NCI-H146 treated with DMSO at 0.1 percent for 48 hours (cell line): ENCODE results near the gene SAMD7.

ENCODE experiments used
- DNase-seq: peaks from one replicate; lab custom pipeline; 2025; ENCODE audit not compliant: unreplicated experiment; lab: John Stamatoyannopoulos, UW

The SAMD7 gene

DNA sequence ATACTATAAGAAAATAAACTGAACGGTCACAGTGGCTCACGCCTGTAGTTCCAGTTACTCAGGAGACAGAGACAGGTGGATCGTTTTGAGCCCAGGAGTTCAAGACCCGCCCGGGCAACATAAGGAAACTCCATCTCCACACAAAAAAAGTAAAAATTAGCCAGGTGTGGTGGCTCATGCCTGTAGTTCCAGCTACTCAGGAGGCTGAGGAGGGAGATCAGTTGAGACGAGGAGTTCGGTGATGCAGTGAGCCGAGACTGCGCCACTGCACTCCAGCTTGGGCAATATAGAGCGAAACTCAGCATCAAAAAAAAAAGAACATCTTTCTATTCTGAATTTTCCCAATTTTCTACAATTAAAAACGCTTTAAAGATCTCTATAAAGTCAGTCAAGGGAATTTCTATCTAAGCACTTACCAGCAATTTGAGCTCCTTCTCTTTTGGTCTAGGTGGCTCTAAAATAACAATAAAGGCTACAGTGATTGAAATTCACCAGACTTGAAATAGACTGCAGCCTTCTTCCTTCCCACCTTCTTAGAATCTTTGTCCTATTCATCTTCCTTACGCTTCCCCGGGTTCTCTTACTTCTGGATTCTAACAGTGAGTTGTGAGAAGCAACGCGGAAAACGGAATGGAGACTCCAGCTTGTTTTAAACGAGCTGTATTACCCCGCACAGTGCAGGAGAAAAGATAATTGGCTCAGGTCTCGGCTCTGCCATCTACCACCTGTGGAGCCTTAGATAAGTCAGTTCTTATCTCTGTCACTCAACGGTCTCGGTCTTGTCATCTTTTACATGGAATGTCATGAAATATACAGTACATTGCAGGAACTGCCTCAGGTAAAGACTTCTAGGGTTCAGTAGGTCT is 54.4 kb downstream of the SAMD7 start:
- DNase-seq, result peak; percentile 85

DNA sequence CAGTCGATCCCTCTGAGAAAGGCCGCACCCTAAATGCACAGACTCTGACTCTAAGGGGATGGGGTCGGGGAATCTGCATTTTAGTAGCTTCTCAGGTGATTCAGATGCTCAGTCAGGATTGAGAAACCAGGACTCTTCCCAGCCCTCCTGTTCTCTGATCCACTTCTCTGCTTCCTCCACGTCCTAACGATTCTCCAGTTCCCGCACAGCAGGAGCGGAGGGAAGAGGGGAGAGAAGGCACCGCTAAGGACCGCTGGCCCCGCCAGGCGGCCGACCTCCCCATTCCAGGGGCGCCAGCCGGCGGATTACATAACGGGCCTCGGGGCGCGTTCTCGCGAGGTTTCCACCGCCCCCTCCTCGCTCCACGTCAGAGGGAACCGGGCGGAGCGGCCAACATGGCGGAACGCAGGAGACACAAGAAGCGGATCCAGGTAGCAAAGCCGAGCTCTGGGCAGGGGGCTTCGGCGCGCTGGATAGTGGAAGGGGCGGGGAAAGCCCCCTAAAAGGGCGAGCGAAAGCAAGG is 55.1 kb downstream of the SAMD7 start, which contains the start of gene SEC62:
Gene SEC62, plus strand, starts transcription at position 380 of the 523 bp plus-strand sequence. Its CDS starts 16 bp downstream, at position 396.
- DNase-seq, result peak; percentile 93

DNA sequence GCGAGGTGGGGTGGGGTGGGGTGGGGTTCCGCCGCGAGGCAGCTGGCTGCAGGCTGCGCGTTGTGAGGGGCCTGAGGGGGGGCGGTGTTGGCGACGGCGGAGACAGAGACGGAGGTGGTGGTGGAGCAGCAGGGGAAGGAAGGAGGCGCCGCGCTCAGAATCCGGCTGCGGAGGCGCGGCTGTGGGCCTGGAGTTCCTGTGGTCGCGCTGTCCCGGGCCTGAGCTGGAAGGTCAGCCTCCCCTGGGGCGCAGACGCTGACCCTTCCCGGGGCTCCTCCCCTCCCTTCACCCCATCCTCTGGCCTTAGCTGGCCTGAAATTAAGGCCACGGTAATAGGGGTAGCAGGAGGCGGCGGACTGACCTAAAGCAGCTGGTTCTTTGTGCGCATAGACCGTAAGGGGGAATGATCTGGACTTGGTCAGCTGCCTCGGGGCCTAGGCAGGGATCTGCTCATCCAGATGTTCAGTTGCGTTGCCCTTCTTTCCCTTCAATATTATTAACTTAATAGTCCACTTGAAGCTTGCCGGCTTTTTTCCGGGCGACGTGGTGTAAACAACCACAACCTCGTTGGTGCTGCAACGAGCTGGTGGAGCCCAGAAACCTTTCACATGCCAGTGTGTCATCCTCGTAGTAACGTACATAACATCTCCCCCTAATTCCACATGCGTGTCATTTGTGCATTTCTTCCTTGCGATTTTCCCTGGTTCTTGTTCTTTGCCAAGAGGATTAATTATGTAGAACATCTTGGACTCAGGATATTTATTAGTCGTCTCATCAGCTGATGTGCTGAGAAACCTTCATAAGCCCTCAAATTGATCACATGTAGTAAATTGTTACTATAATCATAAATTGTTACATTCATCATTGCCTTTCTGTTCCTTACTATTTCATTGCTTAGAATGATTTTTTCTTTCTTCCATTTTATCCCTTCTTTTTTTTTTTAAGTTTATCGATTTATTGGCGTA is 55.9 kb downstream of the SAMD7 start:
- peak; percentile 88 for DNase-seq

DNA sequence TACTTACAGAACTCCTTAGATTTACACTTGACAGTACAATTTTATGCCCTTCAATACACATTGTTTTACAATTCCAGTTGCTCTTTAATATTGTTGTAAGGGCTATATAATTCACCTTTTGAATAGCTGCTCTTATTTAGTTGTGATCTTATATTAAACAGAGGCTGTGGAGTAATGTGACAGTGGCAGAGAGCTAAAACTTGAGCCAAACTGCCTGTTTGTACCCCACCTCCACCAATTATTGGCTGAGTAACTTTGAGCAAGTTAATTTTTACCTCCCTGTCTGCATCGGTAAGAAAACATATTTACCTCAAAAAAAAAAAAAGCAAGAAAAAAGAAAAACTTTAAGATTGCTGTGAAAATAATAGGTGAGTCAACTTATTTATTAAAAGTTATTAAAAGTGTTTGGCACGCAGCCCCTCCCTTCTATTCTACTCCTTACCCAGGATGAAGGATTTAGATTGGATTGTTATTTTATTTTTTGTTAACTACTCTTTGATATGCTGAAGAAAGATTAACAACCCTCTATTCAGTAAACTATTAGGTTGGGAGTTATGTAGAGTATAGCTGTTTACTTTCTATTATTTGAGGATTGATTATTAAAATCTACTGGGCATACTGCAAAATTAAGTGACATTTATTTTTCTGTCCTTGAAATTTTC is 57.0 kb downstream of the SAMD7 start:
- no peak for DNase-seq

DNA sequence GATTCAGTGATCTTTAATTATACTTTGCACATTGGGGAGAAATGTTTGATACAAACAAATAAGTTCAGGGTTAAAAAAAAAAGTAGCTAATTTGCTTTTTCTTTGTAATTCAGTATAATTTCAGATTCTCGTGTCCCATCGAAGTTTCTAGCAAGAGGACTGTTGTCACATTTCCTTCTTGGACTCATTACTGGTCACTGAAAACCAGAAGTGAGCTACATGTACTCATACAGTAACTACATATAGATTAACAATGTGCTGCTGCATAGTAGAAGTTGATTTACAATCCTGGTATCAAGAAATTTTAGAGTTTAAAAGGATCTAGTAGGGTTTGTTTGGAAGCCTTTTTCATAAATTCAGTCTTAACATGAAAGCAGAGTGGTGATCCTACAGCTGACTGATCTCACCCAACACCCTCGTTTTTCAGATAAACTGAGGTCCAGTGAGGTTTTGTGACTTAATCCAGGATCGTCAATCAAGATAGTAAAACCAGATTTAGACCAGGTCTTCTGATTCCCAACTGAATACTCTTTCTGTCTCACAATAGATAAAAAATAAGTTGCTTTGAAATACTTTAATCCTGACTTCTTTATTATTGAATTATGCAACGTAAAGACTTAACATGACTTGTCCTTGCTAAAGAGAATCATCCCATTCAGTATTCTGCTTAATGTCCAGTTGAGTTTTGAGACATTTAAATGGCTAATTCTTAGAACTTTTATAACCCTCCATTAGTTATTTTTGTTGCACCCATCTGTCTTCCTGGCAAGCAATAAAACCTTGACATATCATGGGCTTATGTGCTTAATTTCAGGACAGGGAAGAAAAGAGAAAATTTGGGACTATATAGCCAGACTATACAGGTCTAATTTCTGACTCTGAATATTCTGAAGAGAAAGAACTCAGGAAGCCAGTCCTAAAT is 58.1 kb downstream of the SAMD7 start:
- no peak for DNase-seq

DNA sequence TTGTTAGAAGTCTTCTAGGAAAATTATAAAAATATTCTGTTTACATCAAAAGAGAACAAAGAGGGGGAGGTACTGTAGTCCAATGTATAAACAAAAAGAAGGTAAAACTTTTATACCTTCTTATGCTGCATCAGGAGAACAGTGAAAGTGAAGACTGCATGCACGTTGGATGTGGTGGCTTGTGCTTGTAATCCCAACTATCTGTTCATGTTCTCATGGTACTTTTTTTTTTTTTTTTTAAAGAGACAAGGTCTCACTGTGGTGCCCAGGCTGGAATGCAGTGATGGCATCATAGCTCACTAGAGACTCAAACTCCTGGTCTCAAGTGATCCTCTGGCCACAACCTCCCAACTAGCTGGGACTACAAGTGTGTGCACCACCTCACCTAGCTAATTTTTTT is 59.5 kb downstream of the SAMD7 start:
- no peak for DNase-seq

DNA sequence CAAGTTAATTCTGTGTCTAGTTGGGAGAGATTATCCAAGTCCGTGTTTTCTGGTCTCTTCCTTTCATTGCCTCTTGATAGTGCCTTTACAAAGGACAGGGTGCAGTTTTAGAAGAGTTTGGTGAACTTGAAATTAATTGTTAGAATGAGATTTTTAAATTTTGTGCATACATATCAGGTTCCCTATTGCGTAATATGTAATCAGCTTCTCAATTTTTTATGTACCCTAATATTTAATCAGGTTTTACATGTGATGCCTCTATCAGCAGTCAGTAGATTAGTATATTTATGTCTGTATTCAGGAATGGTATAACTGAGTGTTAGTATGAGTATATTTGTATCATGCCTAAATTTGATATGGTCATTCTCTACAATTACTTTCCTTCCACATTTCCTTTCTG is 60.1 kb downstream of the SAMD7 start:
- DNase-seq, result no peak

DNA sequence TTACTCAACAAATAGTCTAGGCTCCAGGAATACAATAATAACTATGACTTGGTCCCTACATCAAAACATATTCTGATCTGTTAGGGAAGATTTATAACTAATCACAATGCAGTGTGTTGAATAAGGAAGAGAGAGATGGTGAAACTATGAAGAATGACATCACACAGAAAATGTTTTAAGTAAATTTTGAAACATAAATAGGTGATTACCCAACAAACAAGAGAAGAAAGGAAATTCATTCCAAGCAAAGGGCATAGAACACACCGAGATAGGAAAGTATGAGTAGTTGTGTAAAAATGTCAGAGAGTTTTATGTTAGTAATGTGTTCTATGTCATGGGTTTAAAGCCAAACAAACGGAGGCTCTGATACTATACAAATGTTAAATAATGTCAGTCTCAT is 68.7 kb downstream of the SAMD7 start:
- no peak for DNase-seq

DNA sequence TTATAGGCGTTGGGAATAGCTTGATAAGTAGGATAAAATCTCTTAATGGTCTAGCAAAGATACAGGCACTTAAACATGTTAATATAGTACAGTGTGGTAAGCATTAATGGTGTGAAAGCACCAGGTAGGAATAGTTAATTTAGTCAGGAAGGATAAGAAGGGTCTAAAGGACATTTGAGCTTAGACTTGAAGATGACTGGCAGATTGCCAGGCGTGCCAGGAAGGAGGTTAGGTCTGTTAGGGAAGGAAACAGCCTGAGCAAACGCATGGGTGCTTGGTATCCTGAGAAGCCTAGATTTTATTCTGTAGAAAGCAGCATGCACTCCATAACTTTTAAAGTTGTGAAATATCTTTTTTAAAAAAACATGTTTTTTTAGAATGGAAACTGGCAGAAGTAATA is 72.9 kb downstream of the SAMD7 start:
- no peak for DNase-seq
